ENCODE results near the gene CWC27. TPM values are rescaled to one million over a fixed set of nuclear protein-coding genes. Genes with fewer than 3 reads are reported as not detected.

Gene CWC27
- polyA plus RNA-seq, 1 experiment = 39.5 TPM

DNA sequence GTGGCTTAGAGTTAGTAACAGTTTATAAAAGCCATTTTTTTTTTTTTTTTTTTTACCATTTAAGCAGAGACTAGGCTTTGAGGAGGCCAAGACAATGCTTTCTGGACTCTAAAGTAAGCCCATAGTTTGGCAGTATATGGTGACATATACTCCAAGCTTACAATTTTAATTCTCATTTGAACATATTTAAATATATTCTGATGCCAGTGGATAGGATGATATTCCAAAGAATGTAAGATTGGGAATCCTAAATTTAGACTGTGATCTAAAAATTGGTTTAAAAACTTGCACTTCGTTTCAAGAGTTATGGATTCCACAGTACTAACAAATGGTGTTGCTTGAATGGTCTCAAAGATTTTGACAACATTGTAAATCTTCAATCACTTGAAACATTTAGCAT lies 112.1 kb downstream of the CWC27 start:
- CTCF ChIA-PET = no interaction called here
- Histone ChIP-seq H3K27me3 (ENCODE audit: control insufficient read depth, insufficient read depth, low read length) (no peaks in the 10 kb centered on the region), H3K4me3 (ENCODE audit: low read depth, low read length) (no peak overlapping the region), H3K27ac (ENCODE audit: low read depth, low read length) (no peak overlapping the region), H3K9me3 (ENCODE audit: control insufficient read depth, insufficient read depth, low read length) (no peaks in the 10 kb centered on the region)
- TF ChIP-seq, protein P1, sequence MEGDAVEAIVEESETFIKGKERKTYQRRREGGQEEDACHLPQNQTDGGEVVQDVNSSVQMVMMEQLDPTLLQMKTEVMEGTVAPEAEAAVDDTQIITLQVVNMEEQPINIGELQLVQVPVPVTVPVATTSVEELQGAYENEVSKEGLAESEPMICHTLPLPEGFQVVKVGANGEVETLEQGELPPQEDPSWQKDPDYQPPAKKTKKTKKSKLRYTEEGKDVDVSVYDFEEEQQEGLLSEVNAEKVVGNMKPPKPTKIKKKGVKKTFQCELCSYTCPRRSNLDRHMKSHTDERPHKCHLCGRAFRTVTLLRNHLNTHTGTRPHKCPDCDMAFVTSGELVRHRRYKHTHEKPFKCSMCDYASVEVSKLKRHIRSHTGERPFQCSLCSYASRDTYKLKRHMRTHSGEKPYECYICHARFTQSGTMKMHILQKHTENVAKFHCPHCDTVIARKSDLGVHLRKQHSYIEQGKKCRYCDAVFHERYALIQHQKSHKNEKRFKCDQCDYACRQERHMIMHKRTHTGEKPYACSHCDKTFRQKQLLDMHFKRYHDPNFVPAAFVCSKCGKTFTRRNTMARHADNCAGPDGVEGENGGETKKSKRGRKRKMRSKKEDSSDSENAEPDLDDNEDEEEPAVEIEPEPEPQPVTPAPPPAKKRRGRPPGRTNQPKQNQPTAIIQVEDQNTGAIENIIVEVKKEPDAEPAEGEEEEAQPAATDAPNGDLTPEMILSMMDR (IDR thresholded peaks at IDR 0.05; ENCODE audit: low read depth, low read length) = no peak
- no peak for DNase-seq (ENCODE audit: low read depth, low spot score)
- POLR2A ChIA-PET = no interaction called here

DNA sequence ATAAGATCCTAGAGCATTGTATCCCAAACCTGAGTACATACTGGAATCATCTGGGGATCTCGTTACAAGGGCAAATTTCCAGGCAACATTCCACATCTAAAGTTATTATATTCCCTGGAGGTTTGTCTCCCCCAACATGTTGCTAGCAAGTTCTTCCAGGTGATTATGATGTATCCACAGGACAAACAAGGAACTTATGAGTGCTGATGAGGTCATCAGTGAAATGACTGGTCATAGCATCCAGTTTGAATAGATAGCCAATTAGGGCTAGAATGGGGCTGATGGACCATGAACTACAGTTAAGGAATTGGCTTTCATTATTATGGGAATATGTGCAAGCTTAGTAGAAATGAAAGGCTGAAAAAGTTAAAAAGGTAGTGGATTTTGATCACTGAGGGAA lies 115.2 kb downstream of the CWC27 start:
- H3K9me3 ChIP-seq (ENCODE audit: control insufficient read depth, insufficient read depth, low read length) = no peaks in the 10 kb centered on the region
- no peak overlapping the region for H3K4me3 ChIP-seq (ENCODE audit: low read depth, low read length)
- TF ChIP-seq, protein P1 (IDR thresholded peaks at IDR 0.05; ENCODE audit: low read depth, low read length) = no peak
- H3K27me3 ChIP-seq (ENCODE audit: control insufficient read depth, insufficient read depth, low read length) = no peaks in the 10 kb centered on the region
- ChIA-PET CTCF (no interaction called here), POLR2A (no interaction called here)
- H3K27ac ChIP-seq (ENCODE audit: low read depth, low read length) = no peak overlapping the region
- no peak for DNase-seq (ENCODE audit: low read depth, low spot score)

DNA sequence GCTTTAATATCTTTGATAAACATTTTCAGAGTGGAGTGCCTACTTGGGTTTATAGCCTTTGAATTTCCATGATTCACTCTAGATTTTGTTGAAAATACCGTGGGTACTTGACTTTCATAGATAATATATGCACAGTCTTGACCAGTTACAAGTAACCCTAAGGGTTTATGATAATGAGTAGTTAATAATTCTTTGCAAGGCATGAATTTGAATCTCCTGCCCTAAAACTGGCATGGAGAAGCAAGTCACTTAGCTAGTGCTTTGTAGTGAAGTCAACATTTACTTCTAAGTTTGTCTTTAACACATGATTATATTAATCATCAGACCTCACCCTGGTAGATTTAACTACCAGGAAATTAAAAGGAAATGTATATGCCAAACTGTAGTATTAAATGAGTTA lies 115.8 kb downstream of the CWC27 start:
- H3K27me3 ChIP-seq (ENCODE audit: control insufficient read depth, insufficient read depth, low read length) = no peaks in the 10 kb centered on the region
- no peak overlapping the region for H3K4me3 ChIP-seq (ENCODE audit: low read depth, low read length)
- TF ChIP-seq, protein P1 (IDR thresholded peaks at IDR 0.05; ENCODE audit: low read depth, low read length) = no peak
- no peak for DNase-seq (ENCODE audit: low read depth, low spot score)
- no peaks in the 10 kb centered on the region for H3K9me3 ChIP-seq (ENCODE audit: control insufficient read depth, insufficient read depth, low read length)
- no peak overlapping the region for H3K27ac ChIP-seq (ENCODE audit: low read depth, low read length)
- CTCF ChIA-PET = no interaction called here
- POLR2A ChIA-PET = no interaction called here

DNA sequence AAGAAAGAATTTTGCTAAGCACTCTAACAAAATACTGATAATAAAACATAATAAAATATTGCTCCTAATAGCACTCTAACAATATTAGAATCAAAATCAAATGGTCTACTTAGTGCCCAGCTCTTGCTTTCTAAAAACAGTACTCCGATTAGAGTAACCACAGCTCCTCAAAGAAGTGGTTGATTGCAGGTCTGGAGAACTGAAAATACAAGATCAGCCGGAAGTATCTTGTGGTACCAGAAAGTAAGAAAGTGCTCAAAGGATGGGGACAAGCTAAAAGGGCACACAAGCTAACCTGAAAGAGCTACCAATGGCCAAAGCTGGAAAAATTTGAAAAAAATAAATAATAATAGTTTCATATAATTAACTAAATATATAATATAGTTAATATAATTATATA lies 119.2 kb downstream of the CWC27 start:
- ChIA-PET CTCF (no interaction called here), POLR2A (no interaction called here)
- Histone ChIP-seq H3K4me3 (ENCODE audit: low read depth, low read length) (no peak overlapping the region), H3K27ac (ENCODE audit: low read depth, low read length) (no peak overlapping the region), H3K27me3 (ENCODE audit: control insufficient read depth, insufficient read depth, low read length) (no peaks in the 10 kb centered on the region), H3K9me3 (ENCODE audit: control insufficient read depth, insufficient read depth, low read length) (no peaks in the 10 kb centered on the region)
- TF ChIP-seq, protein P1 (IDR thresholded peaks at IDR 0.05; ENCODE audit: low read depth, low read length) = no peak
- no peak for DNase-seq (ENCODE audit: low read depth, low spot score)

DNA sequence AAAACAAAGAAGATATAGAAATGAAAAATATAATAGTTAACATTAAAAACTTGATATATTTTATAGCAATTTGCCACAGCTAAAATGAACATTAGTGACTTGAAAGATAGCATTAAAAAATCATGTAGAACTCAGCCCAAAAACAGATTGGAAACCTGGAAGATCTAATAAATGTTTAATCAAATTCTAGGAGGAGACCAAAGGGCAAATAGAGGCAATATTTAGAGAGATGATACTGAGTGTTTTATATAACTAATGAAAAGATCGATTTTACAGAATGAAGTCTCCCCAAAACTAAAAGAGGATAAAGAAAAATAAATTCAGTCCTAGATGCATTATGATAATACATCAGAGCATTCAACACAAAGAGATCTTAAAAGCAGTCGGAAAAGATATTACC lies 127.0 kb downstream of the CWC27 start:
- H3K4me3 ChIP-seq (ENCODE audit: low read depth, low read length) = no peak overlapping the region
- no peak overlapping the region for H3K27ac ChIP-seq (ENCODE audit: low read depth, low read length)
- no peaks in the 10 kb centered on the region for H3K27me3 ChIP-seq (ENCODE audit: control insufficient read depth, insufficient read depth, low read length)
- TF ChIP-seq, protein P1 (IDR thresholded peaks at IDR 0.05; ENCODE audit: low read depth, low read length) = no peak
- CTCF ChIA-PET = interaction anchor here (0.6 kb wide), 1 partner anchor 587 kb away, joined by 4 read pairs; no protein-coding TSS in a partner anchor
- no peaks in the 10 kb centered on the region for H3K9me3 ChIP-seq (ENCODE audit: control insufficient read depth, insufficient read depth, low read length)
- no peak for DNase-seq (ENCODE audit: low read depth, low spot score)
- POLR2A ChIA-PET = no interaction called here

Measured in AG04450 (cell line).